HEK293 (cell line): ENCODE measurements around the gene FRS2.

ENCODE experiments used
- BCL11A ChIP-seq: fragments of 450-650 bp; formaldehyde crosslinking; IDR thresholded peaks from 2 replicates; pipeline ENCODE4 v1.5.1; 2016; ENCODE audit warnings: low read depth, missing biosample characterization, missing genetic modification characterization
- CTCF ChIP-seq: fragments of 450-650 bp; formaldehyde crosslinking; IDR thresholded peaks from 2 replicates; pipeline ENCODE4 v1.5.1; 2016; ENCODE audit warnings: missing biosample characterization, missing genetic modification characterization
- PRDM10 ChIP-seq: fragments of 450-650 bp; formaldehyde crosslinking; IDR thresholded peaks from 2 replicates; pipeline ENCODE4 v1.5.1; 2016; ENCODE audit warnings: missing biosample characterization, missing genetic modification characterization
- TSHZ1 ChIP-seq: fragments of 450-650 bp; formaldehyde crosslinking; IDR thresholded peaks from 2 replicates; pipeline ENCODE4 v1.5.1; 2016; ENCODE audit warnings: missing biosample characterization, missing genetic modification characterization, borderline replicate concordance
- YY1 ChIP-seq: fragments of 450-650 bp; formaldehyde crosslinking; IDR thresholded peaks from 2 replicates; pipeline ENCODE4 v1.5.1; 2018; ENCODE audit warnings: missing biosample characterization, missing genetic modification characterization
- ZNF2 ChIP-seq: fragments of 450-650 bp; formaldehyde crosslinking; IDR thresholded peaks from 2 replicates; pipeline ENCODE4 v1.5.1; 2016; ENCODE audit warnings: missing biosample characterization, missing genetic modification characterization
- ZNF274 ChIP-seq, 2 experiments: fragments of 200-500 bp in 1 of 2; fragments of 450-650 bp in 1 of 2; sonication (Bioruptor generic) in 1 of 2; formaldehyde crosslinking in 1 of 2; IDR thresholded peaks; 2 replicates each; pipeline versions ENCODE4 v1.5.1 to v1.6.1; 2014 to 2016; ENCODE audit warnings: borderline replicate concordance in 1 of 2, inconsistent platforms in 1 of 2, low read length in 1 of 2, missing biosample characterization in 1 of 2, missing genetic modification characterization in 1 of 2
- ZNF654 ChIP-seq: fragments of 450-650 bp; formaldehyde crosslinking; IDR thresholded peaks from 2 replicates; pipeline ENCODE4 v1.5.1; 2016; ENCODE audit warnings: low read depth, missing biosample characterization, missing genetic modification characterization
- ZNF843 ChIP-seq: fragments of 450-650 bp; formaldehyde crosslinking; IDR thresholded peaks from 2 replicates; pipeline ENCODE4 v1.5.1; 2016; ENCODE audit warnings: missing biosample characterization, missing genetic modification characterization

DNA sequence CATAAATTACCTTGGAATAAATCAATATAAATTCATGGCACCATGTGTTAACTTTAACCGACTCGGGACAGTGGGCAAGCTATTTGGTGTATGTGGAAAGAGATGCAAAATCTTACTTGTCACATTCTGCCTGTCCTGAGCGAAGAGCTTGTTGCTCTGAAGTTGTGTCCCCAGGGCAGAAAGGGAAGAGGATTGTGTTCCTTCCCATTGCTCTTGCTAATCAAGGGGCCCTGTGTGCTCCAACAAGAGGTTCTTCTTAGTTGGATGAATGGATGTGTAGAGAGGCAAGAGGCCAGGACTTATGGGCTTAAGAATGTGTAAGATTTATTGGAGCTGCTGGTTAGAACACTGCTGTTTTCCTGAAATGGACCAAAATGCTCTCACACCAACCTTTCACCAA, 36.5 kb upstream of the FRS2 start:
- TF ChIP-seq CTCF (tag by site-specific recombination) (no peak), ZNF654 (tag by site-specific recombination) (no peak), ZNF843 (tag by site-specific recombination) (no peak), YY1 (tag by site-specific recombination) (no peak), PRDM10 (tag by site-specific recombination) (no peak), ZNF2 (tag by site-specific recombination) (no peak), ZNF274 (IDR thresholded peaks at IDR 0.05; ENCODE audit: low read length) (no peak), ZNF274 (tag by site-specific recombination; IDR thresholded peaks at IDR 0.05; ENCODE audit: borderline replicate concordance) (no peak), BCL11A (tag by site-specific recombination) (no peak), TSHZ1 (tag by site-specific recombination) (no peak)
